ENCODE measurements around the gene PCP2.

Gene PCP2

GRCh38 chr19:7602240-7602934 is 31.1 kb downstream of the PCP2 start:
- DNase-seq (ENCODE audit: low read depth), result no peak
- no peak for TF ChIP-seq CTCF (conservative IDR thresholded peaks at IDR 0.05; ENCODE audit: low read depth, low read length)
- H3K4me3 ChIP-seq (ENCODE audit: low read length), result no peak overlapping the region

DNA sequence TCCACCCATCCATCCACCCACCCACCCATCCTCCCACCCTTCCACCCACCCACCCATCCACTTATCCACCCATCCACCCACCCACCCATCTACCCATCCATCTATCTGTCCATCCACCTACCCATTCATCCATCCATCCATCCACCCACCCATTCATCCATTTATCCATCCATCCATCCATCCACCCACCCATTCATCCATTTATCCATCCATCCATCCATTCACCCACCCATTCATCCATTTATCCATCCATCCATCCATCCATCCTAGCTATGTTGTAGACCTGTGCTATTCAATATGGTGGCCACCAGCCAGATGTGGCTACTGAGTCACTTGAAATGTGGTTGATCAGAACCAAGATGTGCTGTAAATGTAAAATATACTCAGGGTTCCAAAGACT is 32.8 kb downstream of the PCP2 start:
- no peak overlapping the region for H3K4me3 ChIP-seq (ENCODE audit: low read length)
- DNase-seq (ENCODE audit: low read depth), result no peak
- no peak for TF ChIP-seq CTCF (conservative IDR thresholded peaks at IDR 0.05; ENCODE audit: low read depth, low read length)

DNA sequence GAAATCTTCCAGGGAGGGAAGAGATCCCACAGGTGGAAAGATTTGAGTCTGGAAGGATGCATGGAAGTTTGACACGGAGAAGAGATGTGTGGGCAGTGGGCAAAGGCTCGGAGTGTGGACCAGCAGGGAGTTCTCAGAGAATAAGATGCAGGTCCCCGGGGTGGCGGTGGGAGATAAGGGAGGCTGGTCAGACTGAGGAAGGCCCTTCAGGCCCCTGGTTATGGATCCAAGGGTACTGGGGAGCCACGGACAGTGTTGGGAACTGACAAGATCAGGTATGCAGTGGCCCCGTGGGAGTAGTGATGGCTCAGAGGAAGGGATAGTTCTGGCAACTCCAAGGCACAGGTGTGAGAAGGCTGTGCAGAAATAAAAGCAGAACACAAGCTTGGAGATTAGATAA is 35.3 kb downstream of the PCP2 start:
- TF ChIP-seq CTCF (conservative IDR thresholded peaks at IDR 0.05; ENCODE audit: low read depth, low read length), result no peak
- no peak for DNase-seq (ENCODE audit: low read depth)
- no peak overlapping the region for H3K4me3 ChIP-seq (ENCODE audit: low read length)

DNA sequence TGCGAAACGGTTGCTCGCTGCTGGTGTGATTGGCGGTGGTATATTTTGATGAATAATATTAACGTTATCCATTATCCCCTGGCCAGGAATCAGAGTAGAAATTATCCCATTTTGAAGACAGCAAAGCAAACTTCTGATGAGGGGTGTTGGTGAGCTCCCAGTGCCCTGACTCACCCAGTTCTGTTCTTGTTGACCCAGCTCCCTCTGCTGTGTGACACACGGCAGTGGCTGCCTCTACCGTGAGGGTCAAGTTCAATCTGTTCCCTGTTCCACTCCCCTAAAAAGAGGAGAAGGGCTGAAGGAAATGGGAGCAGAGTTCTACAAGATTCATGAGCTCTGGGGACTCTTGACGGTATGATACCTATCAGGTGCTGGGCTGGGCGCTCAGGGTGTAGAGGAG is 35.8 kb downstream of the PCP2 start:
- DNase-seq (ENCODE audit: low read depth), result no peak
- no peak for TF ChIP-seq CTCF (conservative IDR thresholded peaks at IDR 0.05; ENCODE audit: low read depth, low read length)
- no peak overlapping the region for H3K4me3 ChIP-seq (ENCODE audit: low read length)

DNA sequence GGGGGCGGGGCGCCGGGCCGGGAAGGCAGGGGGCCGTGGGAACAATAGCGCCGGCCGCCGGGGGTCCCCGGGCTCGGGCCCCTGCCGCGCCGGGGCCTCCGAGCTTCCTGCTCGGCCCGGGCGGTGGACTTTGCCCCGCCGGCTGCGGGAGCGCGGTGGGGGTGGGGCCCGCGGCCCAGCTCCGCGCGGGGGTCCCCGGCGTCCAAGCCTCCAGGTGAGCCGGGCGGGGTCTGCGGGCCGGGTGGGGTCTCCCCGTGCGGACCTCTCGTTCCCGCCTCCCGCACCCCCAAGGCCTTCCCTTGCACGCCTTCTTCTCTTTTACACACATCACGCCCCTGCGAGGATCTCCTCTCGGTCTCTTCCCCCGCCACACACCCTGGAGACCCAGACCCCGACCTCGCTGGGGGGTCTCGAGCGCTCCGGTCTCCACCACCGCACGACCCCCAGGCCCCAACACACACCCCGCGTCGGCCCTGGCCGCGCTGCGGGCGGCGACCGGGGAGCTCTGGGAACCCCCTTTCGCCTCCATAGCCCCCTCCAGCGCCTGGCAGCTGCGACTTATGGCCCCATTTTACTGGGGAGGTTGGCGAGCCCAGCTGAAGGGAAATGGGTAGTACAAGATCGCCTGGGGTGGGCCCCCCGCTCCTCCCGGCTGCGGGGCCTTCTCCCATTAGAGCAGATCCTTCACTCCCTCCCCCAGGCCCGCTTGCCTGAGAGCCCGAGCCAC is 37.1 kb downstream of the PCP2 start:
- no peak for DNase-seq (ENCODE audit: low read depth)
- H3K4me3 ChIP-seq (ENCODE audit: low read length), result peak overlapping the region; percentile 57
- TF ChIP-seq CTCF (conservative IDR thresholded peaks at IDR 0.05; ENCODE audit: low read depth, low read length), result peak; percentile 9

- peak; percentile 9 for DNase-seq (ENCODE audit: low read depth)
- TF ChIP-seq CTCF (conservative IDR thresholded peaks at IDR 0.05; ENCODE audit: low read depth, low read length), result no peak
- H3K4me3 ChIP-seq (ENCODE audit: low read length), result peak within 1 kb of the TSS; percentile 57
These were observed 37.9 kb downstream of the PCP2 start, which contains the start of gene CAMSAP3 for GRCh38 chr19:7595466-7596133. Gene CAMSAP3 (plus strand): TSS chr19:7595863. CDS start chr19:7596003, 140 bp downstream.

Measured in retinal pigment epithelial cell (primary cell).